Activated CD8-positive, alpha-beta T cell treated with anti-CD3 and anti-CD28 coated beads, Interleukin-2, amount 10 ng/mL, durations not matched to agents 7 days and 5 days (primary cell): ENCODE results near the gene CLDN24. TPM values are rescaled to one million over a fixed set of nuclear protein-coding genes. Genes with fewer than 3 reads are reported as not detected.
A peak's percentile ranks its signal among the peaks of the same experiment; 100 is the strongest.

Source experiments
- ATAC-seq: fragments of 150-1000 bp; cut with Tn5 transposase; one replicate; pipeline ENCODE4 v1.10.0; 2021; ENCODE audit warnings: moderate library complexity
- CTCF ChIA-PET: fragments of 350-600 bp; sonication (Branson Sonifier 250); formaldehyde crosslinking; loops from one replicate; lab custom pipeline; 2021; ENCODE audit warnings: antibody characterized with exemption; lab: Charles Lee
- POLR2A ChIA-PET: fragments of 350-600 bp; sonication (Branson Sonifier 250); formaldehyde crosslinking; loops from one replicate; lab custom pipeline; 2021; ENCODE audit warnings: antibody characterized with exemption; lab: Charles Lee
- DNase-seq: peaks from one replicate; pipeline ENCODE4 v3.0.0-alpha.2; 2020
- H3K27ac Mint-ChIP-seq: one replicate; pipeline ENCODE4 v1.8.0; 2021; ENCODE audit warnings: mild to moderate bottlenecking, mixed read lengths
- H3K27me3 Mint-ChIP-seq: one replicate; pipeline ENCODE4 v1.8.0; 2021; ENCODE audit warnings: low read depth, mixed read lengths
- H3K36me3 Mint-ChIP-seq: one replicate; pipeline ENCODE4 v1.8.0; 2021; ENCODE audit warnings: low read depth, mixed read lengths
- H3K4me1 Mint-ChIP-seq: one replicate; pipeline ENCODE4 v1.8.0; 2021; ENCODE audit warnings: low read depth, mixed read lengths
- H3K4me3 Mint-ChIP-seq: one replicate; pipeline ENCODE4 v1.8.0; 2021; ENCODE audit warnings: mild to moderate bottlenecking, mixed read lengths
- H3K9me3 Mint-ChIP-seq: one replicate; pipeline ENCODE4 v1.8.0; 2022; ENCODE audit warnings: mixed read lengths; ENCODE audit not compliant: insufficient read depth
- total RNA-seq, 2 experiments: library from RNA; stranded (reverse); gene quantifications; one replicate each; pipeline ENCODE4 v1.2.3, GENCODE V29; 2021

Gene CLDN24
- not detected for total RNA-seq

DNA sequence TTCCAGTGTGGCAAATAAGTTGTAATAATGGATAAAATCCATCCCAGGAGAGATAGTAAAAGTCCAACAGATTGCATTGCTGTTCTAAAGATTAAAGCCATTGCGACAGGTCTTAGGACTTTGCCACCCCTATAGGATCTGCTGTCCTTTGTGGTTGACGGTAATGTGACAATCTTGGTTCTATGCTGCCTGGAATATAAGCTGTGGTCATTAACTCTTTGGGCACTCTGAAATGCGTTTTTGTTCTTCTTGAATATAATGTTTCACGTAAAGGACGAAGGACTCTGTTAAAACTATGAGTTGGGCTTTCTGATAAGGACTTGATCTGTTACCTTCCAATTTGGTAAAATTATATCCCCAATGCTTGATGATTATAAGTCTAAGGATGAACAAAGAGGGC, at the start of gene CLDN24:
CLDN24 (minus strand) TSS at position 101 of the 400 bp plus-strand sequence; CDS start at position 101, 0 bp downstream.
- ATAC-seq (no peak), DNase-seq (no peak)
- ChIA-PET POLR2A (interaction anchor here (1.1 kb wide), 1 partner anchor 13 kb away, joined by 4 read pairs; no protein-coding TSS in a partner anchor), CTCF (no interaction called here)
- peaks cover 13% of the 10 kb centered on the region for H3K27me3 Mint-ChIP-seq
- H3K27ac Mint-ChIP-seq: peak within 1 kb of the TSS; percentile 57
- no peaks in the 10 kb centered on the region for H3K36me3 Mint-ChIP-seq
- peak within 1 kb of the TSS; percentile 27 for H3K4me3 Mint-ChIP-seq
- H3K4me1 Mint-ChIP-seq: peaks cover 23% of the 10 kb centered on the region
- H3K9me3 Mint-ChIP-seq: no peaks in the 10 kb centered on the region

DNA sequence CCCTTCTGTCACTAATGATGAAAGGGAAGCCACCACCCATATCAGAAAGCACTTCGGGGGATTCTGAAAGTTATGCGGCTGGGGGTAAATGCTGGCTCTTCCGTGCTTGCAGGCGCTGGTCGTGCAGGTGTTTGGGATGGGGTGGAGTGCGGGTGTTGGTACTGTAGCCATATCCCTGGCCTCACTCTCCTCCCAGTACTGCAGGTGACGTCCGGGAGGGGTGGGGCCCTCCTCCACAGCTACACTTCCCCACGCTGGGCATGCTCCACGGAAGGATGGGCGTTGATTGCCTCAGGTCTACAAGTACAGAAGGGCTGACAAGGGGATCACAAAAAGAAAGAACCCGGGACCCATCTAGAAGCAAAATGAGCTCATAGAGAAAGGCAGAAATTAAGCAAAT, 48.6 kb upstream of the CLDN24 start:
- Mint-ChIP-seq H3K27me3 (no peaks in the 10 kb centered on the region), H3K4me1 (no peaks in the 10 kb centered on the region), H3K4me3 (no peak overlapping the region), H3K27ac (no peak overlapping the region), H3K36me3 (no peaks in the 10 kb centered on the region), H3K9me3 (peaks cover 19% of the 10 kb centered on the region)
- POLR2A ChIA-PET: no interaction called here
- CTCF ChIA-PET: no interaction called here
- ATAC-seq: no peak
- no peak for DNase-seq

DNA sequence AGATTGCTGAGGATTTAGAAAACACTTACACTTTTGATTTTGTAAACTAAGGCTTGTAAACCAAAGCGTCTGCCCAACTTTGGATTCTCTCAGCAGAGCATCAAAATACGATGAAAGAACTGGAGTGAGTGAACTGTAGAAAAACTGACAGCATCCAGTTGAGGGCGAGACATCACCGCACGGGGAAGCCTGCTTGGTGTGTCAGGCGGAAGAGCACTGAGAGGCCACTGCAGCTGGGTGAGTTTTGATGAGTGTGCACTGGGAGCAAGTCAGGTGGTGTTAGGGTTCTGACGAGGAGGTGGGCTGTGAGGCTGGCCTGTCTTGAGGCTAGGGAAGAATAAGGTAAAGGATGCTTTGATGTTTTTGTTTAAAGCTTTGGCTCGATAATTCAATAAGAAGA, 46.8 kb upstream of the CLDN24 start:
- DNase-seq (no peak), ATAC-seq (no peak)
- H3K4me3 Mint-ChIP-seq: no peak overlapping the region
- no peaks in the 10 kb centered on the region for H3K27me3 Mint-ChIP-seq
- H3K27ac Mint-ChIP-seq: no peak overlapping the region
- ChIA-PET CTCF (no interaction called here), POLR2A (no interaction called here)
- no peaks in the 10 kb centered on the region for H3K36me3 Mint-ChIP-seq
- H3K4me1 Mint-ChIP-seq: no peaks in the 10 kb centered on the region
- H3K9me3 Mint-ChIP-seq: peaks cover 19% of the 10 kb centered on the region

DNA sequence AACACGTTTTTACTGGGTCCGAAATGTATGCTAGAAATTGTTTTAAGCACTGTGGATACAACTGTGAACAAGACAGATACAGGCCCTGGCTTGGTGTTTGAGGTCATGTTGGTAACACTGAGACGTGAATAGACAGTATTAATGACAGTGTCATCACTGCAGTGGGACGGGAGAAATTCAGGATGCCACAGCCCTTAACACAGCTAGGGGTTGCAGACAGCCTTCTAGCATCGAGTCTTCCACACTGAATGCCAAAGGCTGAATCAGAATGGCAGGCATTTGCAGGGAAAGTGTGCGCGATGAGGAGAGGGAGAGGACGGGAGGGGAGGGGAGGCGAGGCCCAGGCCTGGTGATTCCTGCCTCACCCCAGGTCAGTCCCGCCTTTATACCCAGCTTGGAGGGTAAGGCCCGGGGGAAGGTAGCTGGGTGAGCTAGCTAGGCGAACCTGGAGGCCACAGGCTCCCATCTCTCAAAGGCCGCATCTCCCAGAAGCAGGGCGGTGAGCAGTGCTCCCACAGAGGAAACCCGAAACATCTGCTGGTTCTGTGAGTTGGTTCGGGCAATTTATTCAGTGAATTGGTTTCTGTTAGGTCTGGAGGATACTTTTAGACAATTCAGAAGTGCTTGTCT, 44.1 kb upstream of the CLDN24 start:
- no peaks in the 10 kb centered on the region for H3K27me3 Mint-ChIP-seq
- DNase-seq: no peak
- ATAC-seq: no peak
- H3K27ac Mint-ChIP-seq: no peak overlapping the region
- no peak overlapping the region for H3K4me3 Mint-ChIP-seq
- no peaks in the 10 kb centered on the region for H3K36me3 Mint-ChIP-seq
- POLR2A ChIA-PET: no interaction called here
- CTCF ChIA-PET: no interaction called here
- no peaks in the 10 kb centered on the region for H3K9me3 Mint-ChIP-seq
- H3K4me1 Mint-ChIP-seq: no peaks in the 10 kb centered on the region

DNA sequence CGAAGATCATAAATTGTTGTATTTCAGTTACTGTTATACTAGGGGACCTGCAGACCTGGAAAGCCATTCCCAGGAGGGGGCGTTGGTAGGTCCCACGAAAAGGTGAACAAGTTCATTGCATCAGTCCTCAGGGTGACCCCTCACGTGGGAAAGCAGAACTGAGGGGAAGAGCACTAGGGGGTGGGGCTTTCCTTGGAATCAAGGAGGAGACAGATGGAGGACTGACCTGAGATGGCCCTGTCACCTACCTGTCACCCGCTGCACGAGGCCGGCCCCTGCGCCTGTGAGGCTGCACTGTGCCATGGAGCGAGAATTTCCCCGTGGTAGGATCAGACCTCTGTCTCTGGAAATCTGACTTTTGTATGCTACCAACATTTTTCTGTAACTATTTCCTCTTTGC, 41.8 kb upstream of the CLDN24 start:
- Mint-ChIP-seq H3K4me1 (no peaks in the 10 kb centered on the region), H3K9me3 (no peaks in the 10 kb centered on the region), H3K4me3 (no peak overlapping the region), H3K27me3 (no peaks in the 10 kb centered on the region), H3K27ac (no peak overlapping the region), H3K36me3 (no peaks in the 10 kb centered on the region)
- ChIA-PET POLR2A (no interaction called here), CTCF (no interaction called here)
- no peak for DNase-seq
- ATAC-seq: no peak

DNA sequence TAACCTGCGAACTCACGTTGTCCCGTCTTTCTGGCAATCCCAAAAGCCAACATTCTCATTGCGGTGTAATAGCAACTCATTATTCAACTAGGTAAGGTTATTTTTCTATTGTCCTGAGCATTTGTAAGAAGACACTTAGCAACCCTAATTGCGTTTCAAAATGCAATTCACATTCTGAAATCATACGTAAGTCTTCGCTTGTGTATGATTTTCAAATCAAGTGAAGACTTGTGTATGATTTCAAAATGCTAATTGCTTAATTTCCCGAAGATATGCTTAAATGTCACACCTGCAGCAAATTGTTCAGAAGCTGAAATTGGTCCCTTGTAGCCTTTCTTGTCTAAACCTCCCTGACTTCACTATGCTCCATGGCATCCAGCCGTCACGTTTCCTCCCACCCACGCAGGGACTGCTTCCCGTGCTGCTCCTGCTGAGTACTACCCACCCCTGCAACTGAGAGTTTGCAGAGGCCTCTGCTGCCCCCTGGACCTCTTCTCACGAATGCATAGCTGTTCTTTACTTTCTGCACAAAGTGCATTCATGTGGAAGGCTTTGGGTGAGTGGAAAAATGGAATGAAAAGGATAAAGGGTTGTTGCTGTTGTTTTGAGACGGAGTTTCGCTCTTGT, 40.8 kb upstream of the CLDN24 start:
- Mint-ChIP-seq H3K9me3 (no peaks in the 10 kb centered on the region), H3K27ac (no peak overlapping the region), H3K27me3 (no peaks in the 10 kb centered on the region), H3K4me3 (no peak overlapping the region), H3K36me3 (no peaks in the 10 kb centered on the region), H3K4me1 (no peaks in the 10 kb centered on the region)
- DNase-seq (no peak), ATAC-seq (no peak)
- CTCF ChIA-PET: no interaction called here
- POLR2A ChIA-PET: no interaction called here

DNA sequence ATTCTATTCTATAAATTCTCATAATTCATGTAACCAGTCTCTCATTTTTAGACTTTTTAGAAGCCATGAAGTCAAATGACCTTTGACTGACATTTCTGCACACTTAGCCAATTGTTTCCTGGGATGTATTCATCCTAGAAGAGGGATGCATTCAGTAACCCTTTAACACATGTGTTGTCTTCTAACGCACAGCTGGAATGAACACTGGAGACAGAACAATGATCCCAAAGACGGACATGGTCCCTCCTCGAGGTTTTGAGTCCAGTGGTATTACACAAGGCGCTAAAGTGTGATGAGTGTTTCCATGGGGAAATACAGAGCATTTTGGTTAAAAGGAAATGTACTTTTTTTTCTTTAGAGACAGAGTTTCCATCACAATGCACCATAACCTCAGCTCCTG, 39.8 kb upstream of the CLDN24 start:
- H3K27me3 Mint-ChIP-seq: no peaks in the 10 kb centered on the region
- no peak overlapping the region for H3K4me3 Mint-ChIP-seq
- CTCF ChIA-PET: no interaction called here
- no peaks in the 10 kb centered on the region for H3K4me1 Mint-ChIP-seq
- H3K9me3 Mint-ChIP-seq: no peaks in the 10 kb centered on the region
- ATAC-seq (no peak), DNase-seq (no peak)
- no peak overlapping the region for H3K27ac Mint-ChIP-seq
- no peaks in the 10 kb centered on the region for H3K36me3 Mint-ChIP-seq
- POLR2A ChIA-PET: no interaction called here

DNA sequence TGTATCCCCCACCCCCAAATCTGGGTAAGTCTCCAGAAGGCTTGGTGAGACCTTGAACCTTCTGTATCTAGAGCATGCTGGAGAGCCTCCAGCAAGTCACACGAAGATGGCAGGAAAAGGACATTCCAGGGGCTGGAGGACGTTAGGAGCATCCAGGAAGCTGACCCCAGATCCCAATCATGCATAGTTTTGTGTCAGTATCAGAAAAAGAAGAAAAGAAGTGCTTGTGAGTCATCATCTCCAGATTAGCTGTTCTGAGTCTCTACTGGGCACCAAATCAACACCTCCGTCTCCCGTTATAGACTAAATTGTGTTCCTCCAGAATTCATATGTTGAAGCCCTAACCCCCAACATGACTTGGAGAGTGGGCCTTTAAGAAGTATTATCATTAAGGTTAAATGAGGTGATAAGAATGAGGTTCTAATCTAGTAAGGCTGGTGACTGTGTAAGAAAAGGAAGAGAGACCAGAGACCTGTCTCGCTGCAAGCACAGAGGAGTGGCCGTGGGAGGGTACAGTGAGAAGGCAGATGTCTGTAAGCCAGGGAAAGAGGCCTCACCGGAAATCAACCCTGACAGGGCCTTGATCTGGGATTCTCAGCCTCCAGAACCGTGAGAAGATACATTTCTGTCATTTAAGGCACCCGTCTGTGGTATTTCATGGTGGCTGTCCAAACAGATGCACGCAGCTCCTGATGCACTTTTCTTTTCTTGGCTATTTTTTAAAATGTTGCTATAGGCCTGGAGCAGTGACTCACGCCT, 38.1 kb upstream of the CLDN24 start:
- Mint-ChIP-seq H3K4me1 (no peaks in the 10 kb centered on the region), H3K27me3 (peaks cover 3% of the 10 kb centered on the region), H3K27ac (no peak overlapping the region), H3K9me3 (no peaks in the 10 kb centered on the region), H3K36me3 (no peaks in the 10 kb centered on the region), H3K4me3 (no peak overlapping the region)
- POLR2A ChIA-PET: no interaction called here
- ATAC-seq (no peak), DNase-seq (no peak)
- CTCF ChIA-PET: no interaction called here

DNA sequence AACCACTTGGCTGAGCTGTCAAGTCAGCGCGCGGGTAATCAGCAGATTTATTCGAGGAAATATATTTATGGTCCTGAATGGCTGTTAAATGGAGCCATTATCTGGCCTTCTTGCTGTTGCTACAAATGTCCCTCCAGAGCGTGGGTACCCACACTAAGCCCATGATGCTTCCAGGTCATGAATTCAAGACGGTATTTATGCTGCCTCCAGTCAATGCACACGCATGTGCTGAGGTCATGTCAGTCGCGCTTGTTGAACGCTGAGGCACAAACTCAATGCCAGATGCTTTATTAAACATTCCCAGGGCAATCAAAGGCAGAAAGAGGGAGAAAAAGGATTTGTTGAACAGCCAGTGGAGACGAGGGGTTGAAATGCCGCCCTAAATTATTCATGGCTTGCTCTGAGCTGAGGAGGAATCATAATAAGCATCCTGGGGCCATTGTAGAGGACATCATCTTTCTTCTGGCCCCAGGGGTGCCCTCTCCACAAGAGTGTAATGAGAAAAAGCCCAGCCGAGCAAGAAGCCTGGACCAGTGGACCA, 36.1 kb upstream of the CLDN24 start:
- no peak overlapping the region for H3K27ac Mint-ChIP-seq
- H3K9me3 Mint-ChIP-seq: no peaks in the 10 kb centered on the region
- peaks cover 7% of the 10 kb centered on the region for H3K27me3 Mint-ChIP-seq
- ChIA-PET POLR2A (no interaction called here), CTCF (no interaction called here)
- ATAC-seq (no peak), DNase-seq (no peak)
- no peaks in the 10 kb centered on the region for H3K4me1 Mint-ChIP-seq
- H3K4me3 Mint-ChIP-seq: no peak overlapping the region
- no peaks in the 10 kb centered on the region for H3K36me3 Mint-ChIP-seq

DNA sequence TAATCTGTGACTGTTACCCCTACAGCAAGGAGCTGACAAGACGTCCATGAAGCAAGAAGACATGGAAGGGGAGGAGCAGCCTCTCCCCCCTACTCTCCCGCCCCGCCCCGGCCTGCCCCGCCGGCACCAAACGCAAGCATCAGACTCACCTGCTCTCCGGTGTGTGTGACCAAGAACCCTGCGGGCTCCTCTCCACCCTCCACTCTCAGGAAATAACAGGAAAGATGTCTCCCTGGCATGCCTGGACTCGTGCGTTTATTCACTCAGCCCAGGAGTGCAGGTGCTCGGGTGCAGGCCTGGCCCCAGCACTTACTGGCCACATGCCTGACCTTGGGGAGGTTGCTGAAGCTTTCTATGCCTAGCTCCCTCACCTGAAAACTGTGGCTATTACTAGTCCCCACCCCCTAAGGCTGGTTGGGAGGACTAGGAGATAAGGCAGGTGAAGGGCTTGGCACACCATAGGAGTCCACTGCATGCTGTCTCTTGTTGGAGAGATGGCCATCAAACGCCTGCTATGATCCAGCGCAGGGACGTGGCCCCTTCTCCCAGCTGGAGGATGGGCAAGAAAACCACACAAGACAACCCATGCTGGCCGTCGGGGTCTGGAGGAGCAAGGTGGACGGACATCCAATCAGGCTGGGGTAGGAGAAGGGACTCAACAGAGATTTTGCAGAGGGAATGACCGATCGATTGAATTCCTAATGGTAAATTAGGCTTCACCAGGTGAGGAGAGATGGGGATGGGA, 34.9 kb upstream of the CLDN24 start:
- H3K27me3 Mint-ChIP-seq: peaks cover 7% of the 10 kb centered on the region
- H3K4me1 Mint-ChIP-seq: no peaks in the 10 kb centered on the region
- H3K4me3 Mint-ChIP-seq: no peak overlapping the region
- H3K36me3 Mint-ChIP-seq: no peaks in the 10 kb centered on the region
- ATAC-seq (no peak), DNase-seq (no peak)
- ChIA-PET CTCF (no interaction called here), POLR2A (no interaction called here)
- H3K27ac Mint-ChIP-seq: no peak overlapping the region
- no peaks in the 10 kb centered on the region for H3K9me3 Mint-ChIP-seq

DNA sequence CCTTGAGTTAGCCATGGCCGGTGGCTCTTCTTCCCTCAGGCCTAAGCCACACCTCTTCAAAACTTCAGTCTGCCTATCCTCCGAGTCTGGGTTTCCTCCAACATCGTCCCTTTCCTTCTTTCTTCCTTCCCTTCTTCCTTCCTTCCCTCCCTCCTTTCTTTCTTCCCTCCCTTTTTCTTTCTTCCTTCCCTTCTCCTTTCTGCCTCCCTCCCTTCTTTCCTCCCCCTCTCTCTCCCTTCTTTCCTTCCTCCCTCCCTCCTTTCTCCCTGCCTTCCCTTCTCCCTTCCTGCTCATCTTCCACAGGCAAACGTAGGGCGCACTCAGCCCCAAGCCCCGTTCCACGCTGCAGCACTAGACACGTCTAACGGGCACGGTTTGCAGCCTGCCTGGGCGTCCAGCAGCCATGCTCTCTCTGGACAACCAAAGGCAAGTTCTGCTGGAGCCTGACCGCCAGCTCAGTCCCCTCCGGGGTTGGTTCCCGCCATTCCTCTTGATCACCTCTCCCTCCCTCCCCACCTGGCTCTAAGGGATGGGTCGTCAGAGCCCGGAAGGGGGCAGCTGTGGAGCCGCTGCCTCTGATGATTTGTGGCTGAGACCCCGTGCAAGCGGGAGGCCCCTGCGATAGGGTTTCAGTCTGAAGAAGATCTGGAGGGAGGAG, 34.1 kb upstream of the CLDN24 start:
- no peaks in the 10 kb centered on the region for H3K36me3 Mint-ChIP-seq
- POLR2A ChIA-PET: no interaction called here
- no peak overlapping the region for H3K27ac Mint-ChIP-seq
- H3K27me3 Mint-ChIP-seq: peaks cover 7% of the 10 kb centered on the region
- H3K4me1 Mint-ChIP-seq: no peaks in the 10 kb centered on the region
- ATAC-seq (no peak), DNase-seq (no peak)
- H3K4me3 Mint-ChIP-seq: no peak overlapping the region
- CTCF ChIA-PET: no interaction called here
- no peaks in the 10 kb centered on the region for H3K9me3 Mint-ChIP-seq
